Neural crest cell (in vitro differentiated cells): Measurements from ENCODE around the gene CCDC33. TPM values are rescaled to one million over a fixed set of nuclear protein-coding genes. Genes with fewer than 3 reads are reported as not detected.

Experiments
- DNase-seq: peaks from one replicate; pipeline ENCODE4 v3.0.0; 2021; ENCODE audit warnings: low read depth, mixed read lengths, low spot score
- H3K27ac Mint-ChIP-seq: one replicate; pipeline ENCODE4 v1.8.0; 2021; ENCODE audit warnings: mild to moderate bottlenecking, mixed read lengths; ENCODE audit not compliant: unreplicated experiment
- H3K27me3 Mint-ChIP-seq: 2 replicates; pipeline ENCODE4 v1.8.0; 2021; ENCODE audit warnings: low read depth, mild to moderate bottlenecking, mixed read lengths
- H3K36me3 Mint-ChIP-seq: 2 replicates; pipeline ENCODE4 v1.8.0; 2021; ENCODE audit warnings: low read depth, mild to moderate bottlenecking, mixed read lengths
- H3K4me1 Mint-ChIP-seq: 2 replicates; pipeline ENCODE4 v1.8.0; 2021; ENCODE audit warnings: mixed read lengths
- H3K4me3 Mint-ChIP-seq: one replicate; pipeline ENCODE4 v1.8.0; 2021; ENCODE audit warnings: mild to moderate bottlenecking, mixed read lengths
- H3K9me3 Mint-ChIP-seq: 2 replicates; pipeline ENCODE4 v1.8.0; 2021; ENCODE audit warnings: mixed read lengths
- CTCF ChIP-seq: fragments of 200-600 bp; sonication (generic); conservative IDR thresholded peaks from 2 replicates; pipeline ENCODE4 v1.5.0; 2021; ENCODE audit warnings: antibody characterized with exemption, mild to moderate bottlenecking
- total RNA-seq: library from RNA; stranded (reverse); gene quantifications from 2 replicates; pipeline ENCODE4 v1.2.1, GENCODE V29; 2021

The CCDC33 gene
- total RNA-seq, 1 donor from 2014 or later: 15.1 TPM

GRCh38 chr15:74257623-74258022 is 21.5 kb downstream of the CCDC33 start:
- peaks cover 34% of the 10 kb centered on the region for H3K4me1 Mint-ChIP-seq
- H3K4me3 Mint-ChIP-seq: no peak overlapping the region
- no peak for DNase-seq
- TF ChIP-seq CTCF: no peak
- H3K27ac Mint-ChIP-seq: no peak overlapping the region
- H3K27me3 Mint-ChIP-seq: no peaks in the 10 kb centered on the region
- no peaks in the 10 kb centered on the region for H3K36me3 Mint-ChIP-seq
- H3K9me3 Mint-ChIP-seq: no peaks in the 10 kb centered on the region

DNA sequence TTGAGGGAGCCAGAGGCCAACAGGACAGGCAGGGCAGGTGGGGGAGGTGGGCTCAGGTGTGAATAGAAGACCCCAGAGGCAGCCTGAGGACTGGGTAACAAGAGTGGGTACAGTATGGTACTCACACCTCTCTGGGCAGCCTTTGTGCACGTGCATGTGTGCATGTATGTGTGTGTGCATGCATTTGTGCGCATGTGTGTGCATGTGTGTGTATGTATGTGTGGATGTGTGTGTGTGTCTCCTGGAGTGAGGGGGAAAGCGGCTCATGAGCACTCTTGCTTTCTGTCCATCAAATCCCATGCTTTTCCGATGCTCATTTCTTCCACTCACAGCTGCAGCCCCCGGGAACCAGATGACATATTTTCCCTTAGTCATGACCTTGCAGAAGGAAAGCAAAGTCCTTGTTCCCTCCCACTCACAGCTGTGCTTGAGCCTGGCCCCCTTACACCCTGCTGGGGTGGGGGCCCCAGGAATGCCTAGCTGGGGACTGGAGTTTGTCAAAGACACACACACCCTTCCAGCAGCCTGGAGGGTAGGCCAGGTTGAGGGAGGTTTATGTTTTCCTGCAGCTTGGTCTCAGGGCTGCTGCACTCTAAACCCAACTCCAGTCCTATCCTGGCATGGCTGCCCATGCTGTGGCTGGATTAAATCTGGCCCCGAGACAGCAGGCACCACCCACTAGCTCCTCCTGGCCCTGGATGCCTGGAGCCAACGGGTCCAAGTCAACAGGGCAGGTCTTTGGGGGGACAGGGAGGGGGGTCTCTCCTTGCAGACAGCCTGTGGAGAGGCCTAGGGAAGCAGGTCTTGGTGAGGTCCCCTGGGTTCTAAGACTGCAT is 22.5 kb downstream of the CCDC33 start:
- Mint-ChIP-seq H3K27ac (no peak overlapping the region), H3K9me3 (no peaks in the 10 kb centered on the region), H3K27me3 (no peaks in the 10 kb centered on the region), H3K36me3 (no peaks in the 10 kb centered on the region), H3K4me1 (peaks cover 33% of the 10 kb centered on the region), H3K4me3 (no peak overlapping the region)
- DNase-seq: no peak
- TF ChIP-seq CTCF: no peak

DNA sequence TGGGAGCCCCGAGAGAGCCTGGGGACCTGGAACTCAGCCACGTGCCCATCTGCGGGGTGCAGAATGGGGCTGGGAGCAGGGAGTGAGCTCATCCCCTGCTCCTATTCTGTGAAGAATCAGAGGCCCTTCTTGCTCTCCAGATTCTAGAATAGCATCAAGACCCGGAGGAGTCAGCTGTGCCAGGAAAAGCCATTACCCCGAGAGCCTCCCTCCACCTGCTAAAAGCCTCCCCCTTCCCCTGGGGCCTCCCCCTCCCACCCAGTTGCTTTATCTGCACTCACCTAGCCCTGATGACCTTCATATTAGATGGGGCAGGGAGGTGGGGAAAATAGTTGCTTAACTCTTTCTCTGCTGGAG is 23.1 kb downstream of the CCDC33 start:
- Mint-ChIP-seq H3K27me3 (no peaks in the 10 kb centered on the region), H3K4me1 (peaks cover 37% of the 10 kb centered on the region), H3K27ac (no peak overlapping the region), H3K9me3 (no peaks in the 10 kb centered on the region), H3K4me3 (no peak overlapping the region), H3K36me3 (no peaks in the 10 kb centered on the region)
- no peak for TF ChIP-seq CTCF
- DNase-seq: no peak

- Mint-ChIP-seq H3K9me3 (no peaks in the 10 kb centered on the region), H3K27me3 (no peaks in the 10 kb centered on the region), H3K27ac (no peak overlapping the region), H3K4me3 (no peak overlapping the region), H3K36me3 (no peaks in the 10 kb centered on the region), H3K4me1 (peaks cover 41% of the 10 kb centered on the region)
- DNase-seq: no peak
- no peak for TF ChIP-seq CTCF
Observed at GRCh38 chr15:74259821-74260607, 23.9 kb downstream of the CCDC33 start.

- TF ChIP-seq CTCF: no peak
- H3K4me1 Mint-ChIP-seq: peaks cover 45% of the 10 kb centered on the region
- H3K27me3 Mint-ChIP-seq: no peaks in the 10 kb centered on the region
- H3K4me3 Mint-ChIP-seq: no peak overlapping the region
- DNase-seq: no peak
- H3K9me3 Mint-ChIP-seq: no peaks in the 10 kb centered on the region
- no peak overlapping the region for H3K27ac Mint-ChIP-seq
- H3K36me3 Mint-ChIP-seq: no peaks in the 10 kb centered on the region
Observed at GRCh38 chr15:74261041-74261440, 24.9 kb downstream of the CCDC33 start.
